ENCODE measurements around the gene LRP5. TPM values are rescaled to one million over a fixed set of nuclear protein-coding genes. Genes with fewer than 3 reads are reported as not detected.
"Not testable (repeated sequence)": the region's sequence is repeated elsewhere in the genome, so short reads cannot be mapped to it uniquely, and the experiment has no call there.

Gene LRP5
- total and polyA plus RNA-seq, 9 donors, result 3.1 to 63.8 (median 47.2) TPM

GRCh38 chr11:68276861-68277260 is 35.5 kb upstream of the LRP5 start:
- no peak for DNase-seq
- Histone ChIP-seq H3K27me3 (no peaks in the 10 kb centered on the region), H3K4me1 (ENCODE audit: insufficient read depth) (no peaks in the 10 kb centered on the region), H3K36me3 (no peaks in the 10 kb centered on the region), H3K9me3 (no peaks in the 10 kb centered on the region), H3K4me3 (no peak overlapping the region), H3K27ac (no peak overlapping the region)
- 84 to 89% (median 84%) methylated on average over 6 of the region's 6 CpGs for WGBS, 3 donors
- intact Hi-C loops (cut with DNase I), result no loop called here
- TF ChIP-seq CTCF (IDR thresholded peaks at IDR 0.05) (no peak), POLR2A (IDR thresholded peaks at IDR 0.05) (no peak), EP300 (IDR thresholded peaks at IDR 0.05) (no peak)

- TF ChIP-seq EP300 (IDR thresholded peaks at IDR 0.05), result no peak
- no peak for TF ChIP-seq CTCF (IDR thresholded peaks at IDR 0.05)
- no peak for TF ChIP-seq POLR2A (IDR thresholded peaks at IDR 0.05)
- DNase-seq, result no peak
- H3K4me1 ChIP-seq (ENCODE audit: insufficient read depth), result no peaks in the 10 kb centered on the region
- H3K36me3 ChIP-seq, result no peaks in the 10 kb centered on the region
- no peaks in the 10 kb centered on the region for H3K9me3 ChIP-seq
- no peaks in the 10 kb centered on the region for H3K27me3 ChIP-seq
- intact Hi-C loops (cut with DNase I), result no loop called here
- no peak overlapping the region for H3K4me3 ChIP-seq
- 77 to 82% (median 78%) methylated on average over 5 of the region's 5 CpGs for WGBS, 3 donors
- H3K27ac ChIP-seq, result no peak overlapping the region
Measured at GRCh38 chr11:68279676-68280075, 32.7 kb upstream of the LRP5 start.

- no peak for DNase-seq
- no peak for TF ChIP-seq CTCF (IDR thresholded peaks at IDR 0.05)
- TF ChIP-seq EP300 (IDR thresholded peaks at IDR 0.05), result no peak
- TF ChIP-seq POLR2A (IDR thresholded peaks at IDR 0.05), result no peak
- no peaks in the 10 kb centered on the region for H3K4me1 ChIP-seq (ENCODE audit: insufficient read depth)
- 70 to 75% (median 72%) methylated on average over 15 of the region's 15 CpGs for WGBS, 3 donors
- H3K36me3 ChIP-seq, result no peaks in the 10 kb centered on the region
- H3K9me3 ChIP-seq, result no peaks in the 10 kb centered on the region
- no peak overlapping the region for H3K27ac ChIP-seq
- no peaks in the 10 kb centered on the region for H3K27me3 ChIP-seq
- intact Hi-C loops (cut with DNase I), result no loop called here
- no peak overlapping the region for H3K4me3 ChIP-seq
Measured at GRCh38 chr11:68282141-68282860, 30.1 kb upstream of the LRP5 start.

- H3K4me3 ChIP-seq, result no peak overlapping the region
- WGBS, 3 donors, result 90 to 91% (median 90%) methylated on average over 14 of the region's 14 CpGs
Measured at GRCh38 chr11:68282861-68283230, 29.5 kb upstream of the LRP5 start.

GRCh38 chr11:68284588-68284987 is 27.8 kb upstream of the LRP5 start:
- H3K36me3 ChIP-seq; H3K27me3 ChIP-seq; H3K27ac ChIP-seq; H3K4me3 ChIP-seq; DNase-seq; H3K4me1 ChIP-seq (ENCODE audit: insufficient read depth); intact Hi-C loops (cut with DNase I); H3K9me3 ChIP-seq: not testable (repeated sequence)
- 90 to 94% (median 92%) methylated on average over 3 of the region's 3 CpGs for WGBS, 3 donors

More at GRCh38 chr11:68282861-68283230, 29.5 kb upstream of the LRP5 start:
- no peak for TF ChIP-seq EP300 (IDR thresholded peaks at IDR 0.05)
- no peak for TF ChIP-seq POLR2A (IDR thresholded peaks at IDR 0.05)
- no peaks in the 10 kb centered on the region for H3K36me3 ChIP-seq
- no peak for DNase-seq
- H3K9me3 ChIP-seq, result no peaks in the 10 kb centered on the region
- no peaks in the 10 kb centered on the region for H3K27me3 ChIP-seq
- intact Hi-C loops (cut with DNase I), result no loop called here
- H3K27ac ChIP-seq, result no peak overlapping the region
- H3K4me1 ChIP-seq (ENCODE audit: insufficient read depth), result no peaks in the 10 kb centered on the region

Measured in ovary (tissue), 9 donors.